ENCODE data around the gene UBE2Q1. TPM values are rescaled to one million over a fixed set of nuclear protein-coding genes. Genes with fewer than 3 reads are reported as not detected.

UBE2Q1 gene
- polyA plus RNA-seq, 1 donor from 2014 or later: 9.0 TPM

DNA sequence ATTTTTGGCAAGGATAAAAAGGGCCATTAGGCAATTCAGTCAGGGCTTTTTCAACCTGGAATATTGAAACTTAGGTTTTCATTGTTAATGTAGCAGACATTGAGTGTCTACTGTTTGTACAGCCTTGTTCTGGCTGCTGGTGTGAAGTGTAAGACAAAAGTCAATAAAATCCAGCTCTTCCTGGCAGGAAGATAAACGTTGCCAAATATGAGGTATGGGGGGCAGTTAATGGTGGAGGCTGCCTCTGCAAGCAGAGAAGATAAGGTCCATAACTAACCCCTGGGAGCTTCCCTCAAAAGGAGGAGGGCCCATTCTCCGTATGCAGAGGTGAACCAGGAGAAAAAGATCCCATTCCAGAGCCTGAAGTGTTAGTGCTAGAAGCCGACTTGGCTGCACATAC lies 36.8 kb downstream of the UBE2Q1 start:
- Mint-ChIP-seq H3K27me3 (peaks cover 6% of the 10 kb centered on the region), H3K9me3 (peaks cover 0 to 7% (median 0%) of the 10 kb centered on the region in 3 donors), H3K4me1 (no peaks in the 10 kb centered on the region), H3K27ac (no peak overlapping the region), H3K4me3 (no peak overlapping the region), H3K36me3 (peaks cover 4% of the 10 kb centered on the region)

DNA sequence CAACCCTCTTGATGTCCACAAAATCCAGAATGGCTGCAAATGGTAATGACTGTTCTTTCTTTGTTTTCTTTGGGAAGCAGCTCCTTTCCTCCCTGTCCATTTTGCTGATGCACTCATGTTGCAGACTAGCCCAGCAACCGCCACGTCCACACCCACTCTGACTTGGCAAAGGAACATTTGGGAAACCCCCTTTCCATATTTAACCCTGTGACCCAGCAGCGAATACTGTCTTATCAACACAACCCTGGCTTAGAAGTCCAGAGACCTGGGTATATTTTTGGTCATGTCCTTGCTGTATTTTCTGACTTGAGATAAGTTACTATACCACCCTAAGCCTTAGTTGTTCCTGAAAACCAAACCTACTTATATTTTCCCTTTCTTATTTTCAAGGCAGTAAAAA lies 38.1 kb downstream of the UBE2Q1 start:
- Mint-ChIP-seq H3K4me3 (no peak overlapping the region), H3K9me3 (peaks cover 0 to 7% (median 0%) of the 10 kb centered on the region in 3 donors), H3K4me1 (no peaks in the 10 kb centered on the region), H3K27me3 (peaks cover 6% of the 10 kb centered on the region), H3K36me3 (peaks cover 4% of the 10 kb centered on the region), H3K27ac (no peak overlapping the region)

DNA sequence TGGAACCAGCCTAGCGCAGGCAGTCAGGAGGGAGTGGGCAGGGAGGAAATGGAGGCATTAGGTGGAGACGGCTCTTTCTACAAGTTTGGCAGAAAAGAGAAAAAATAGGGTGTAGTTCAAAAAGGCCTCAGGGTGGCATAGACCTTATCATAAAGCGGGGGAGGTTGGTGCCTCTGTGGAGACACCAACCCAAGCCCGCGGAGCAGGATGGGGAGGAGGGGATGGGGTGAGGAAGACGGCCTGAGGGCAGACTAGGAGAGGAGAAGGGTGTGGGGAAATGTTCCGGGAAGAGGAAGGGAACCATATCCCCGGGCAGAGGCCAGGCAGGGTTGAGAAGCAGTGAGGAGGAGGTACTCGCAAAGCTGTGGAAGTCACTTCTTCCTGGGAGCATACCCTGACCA lies 38.9 kb downstream of the UBE2Q1 start:
- peaks cover 4% of the 10 kb centered on the region for H3K36me3 Mint-ChIP-seq
- H3K4me3 Mint-ChIP-seq: no peak overlapping the region
- H3K4me1 Mint-ChIP-seq: no peaks in the 10 kb centered on the region
- peaks cover 6% of the 10 kb centered on the region for H3K27me3 Mint-ChIP-seq
- H3K27ac Mint-ChIP-seq: no peak overlapping the region
- peaks cover 0 to 7% (median 0%) of the 10 kb centered on the region in 3 donors for H3K9me3 Mint-ChIP-seq

DNA sequence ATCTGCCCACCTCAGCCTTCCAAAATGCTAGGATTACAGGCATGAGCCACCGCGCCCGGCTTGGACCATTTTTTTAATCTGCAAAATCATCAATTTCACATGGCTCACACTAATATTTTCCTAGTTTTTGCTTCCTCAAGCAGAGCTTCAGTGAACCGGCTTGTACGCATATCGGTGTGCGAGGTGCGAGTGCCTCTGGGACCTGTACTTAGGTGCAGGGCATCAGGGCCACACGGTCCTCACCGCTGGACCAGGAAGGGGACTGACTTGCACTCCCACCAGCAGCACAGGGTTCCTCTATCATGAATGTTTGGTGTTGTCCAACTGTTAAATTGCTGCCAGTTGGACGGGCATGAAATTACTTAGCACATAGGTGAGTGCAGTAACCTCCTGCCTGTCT lies 40.8 kb downstream of the UBE2Q1 start:
- Mint-ChIP-seq H3K4me1 (no peaks in the 10 kb centered on the region), H3K27me3 (peaks cover 3% of the 10 kb centered on the region), H3K9me3 (peaks cover 0 to 3% (median 0%) of the 10 kb centered on the region in 3 donors), H3K4me3 (no peak overlapping the region), H3K27ac (no peak overlapping the region), H3K36me3 (no peaks in the 10 kb centered on the region)

DNA sequence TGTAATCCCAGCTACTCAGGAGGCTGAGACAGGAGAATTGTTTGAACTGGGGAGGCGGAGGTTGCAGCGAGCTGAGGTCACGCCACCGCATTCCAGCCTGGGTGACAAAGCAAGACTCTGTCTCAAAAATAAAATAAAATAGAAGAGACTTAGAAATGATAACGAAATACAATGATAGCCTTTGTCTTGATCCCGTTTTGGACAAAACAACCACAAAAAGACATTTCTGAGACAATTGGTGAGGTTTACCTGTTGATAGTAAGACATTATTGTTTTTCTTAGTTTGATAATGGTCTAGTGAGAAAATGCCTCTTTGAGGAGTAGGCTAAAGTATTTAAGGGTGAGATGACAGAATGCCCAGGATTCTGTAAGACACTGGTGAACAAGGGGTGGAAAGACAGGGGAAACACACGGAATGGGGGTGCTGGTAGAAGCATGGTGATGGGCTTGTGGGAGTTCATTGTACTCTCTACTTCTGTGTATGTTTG lies 44.4 kb downstream of the UBE2Q1 start:
- no peaks in the 10 kb centered on the region for H3K4me1 Mint-ChIP-seq
- H3K4me3 Mint-ChIP-seq: no peak overlapping the region
- H3K9me3 Mint-ChIP-seq: peaks cover 0 to 3% (median 0%) of the 10 kb centered on the region in 3 donors
- H3K36me3 Mint-ChIP-seq: no peaks in the 10 kb centered on the region
- H3K27me3 Mint-ChIP-seq: peaks cover 11% of the 10 kb centered on the region
- H3K27ac Mint-ChIP-seq: no peak overlapping the region

DNA sequence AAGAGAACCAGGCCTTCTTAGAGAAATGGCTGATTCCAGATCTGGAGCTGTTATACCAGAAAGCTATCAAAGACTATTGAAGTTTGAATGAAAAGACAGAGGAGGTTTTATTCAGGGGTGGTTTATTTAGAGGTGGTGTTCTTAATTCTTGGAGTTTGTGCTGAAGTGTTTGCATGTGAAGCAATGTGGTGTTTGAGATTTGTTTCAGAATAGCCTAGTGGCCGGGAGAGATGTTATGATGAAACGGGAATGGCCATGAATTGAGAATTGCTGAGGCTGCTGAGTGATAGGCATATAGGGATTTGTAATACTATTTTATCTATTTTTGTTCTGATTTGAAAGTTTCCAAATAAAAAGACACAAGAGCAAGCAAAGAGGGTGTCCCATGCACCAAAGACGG lies 45.7 kb downstream of the UBE2Q1 start:
- Mint-ChIP-seq H3K4me3 (no peak overlapping the region), H3K27me3 (peaks cover 19% of the 10 kb centered on the region), H3K36me3 (peaks cover 2% of the 10 kb centered on the region), H3K9me3 (peaks cover 0 to 3% (median 0%) of the 10 kb centered on the region in 3 donors), H3K27ac (no peak overlapping the region), H3K4me1 (no peaks in the 10 kb centered on the region)

DNA sequence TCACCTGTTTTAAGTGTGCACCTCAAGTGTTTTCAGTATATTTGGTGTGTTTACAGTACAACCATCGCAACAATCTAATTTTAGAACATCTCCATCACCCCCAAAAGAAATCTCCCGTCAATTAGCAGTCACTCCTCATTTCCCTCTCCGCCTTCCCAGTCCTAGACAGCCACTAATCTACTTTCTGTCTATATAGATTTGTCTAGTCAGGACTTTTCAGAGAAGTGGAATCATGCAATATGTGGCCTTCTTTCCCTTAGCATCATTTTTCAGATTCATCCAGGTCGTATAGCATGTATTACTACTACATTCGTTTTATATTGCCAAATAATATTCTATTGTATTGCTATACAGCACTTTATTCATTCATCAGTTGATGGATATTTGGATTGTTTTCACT lies 54.6 kb downstream of the UBE2Q1 start:
- peak overlapping the region in 3 of 4 donors; percentile 13 to 47 (median 23) for H3K4me3 Mint-ChIP-seq
- H3K27me3 Mint-ChIP-seq: peaks cover 39% of the 10 kb centered on the region
- H3K36me3 Mint-ChIP-seq: peaks cover 4% of the 10 kb centered on the region
- peaks cover 0 to 4% (median 3%) of the 10 kb centered on the region in 3 donors for H3K4me1 Mint-ChIP-seq
- H3K27ac Mint-ChIP-seq: no peak overlapping the region
- peaks cover 0 to 5% (median 0%) of the 10 kb centered on the region in 3 donors for H3K9me3 Mint-ChIP-seq

DNA sequence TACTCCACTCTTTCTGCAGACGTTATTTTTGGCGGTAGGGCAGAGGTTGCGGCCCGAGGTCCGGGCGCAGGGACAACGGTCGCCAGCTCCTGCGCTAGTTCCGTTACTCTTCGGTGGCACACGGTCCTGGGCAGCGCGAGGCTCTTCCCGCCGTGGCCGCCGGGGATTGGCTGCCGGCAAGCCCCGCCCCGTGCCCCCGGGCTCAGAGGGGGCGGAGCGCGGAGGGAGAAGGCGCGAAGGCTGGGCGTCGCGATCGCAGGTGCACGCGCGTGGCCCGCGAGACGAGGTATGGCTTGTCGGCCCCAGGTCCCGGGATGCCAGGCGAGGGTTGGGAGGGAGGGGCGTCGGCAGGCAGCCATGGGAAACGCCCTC lies 55.7 kb downstream of the UBE2Q1 start:
- H3K27ac Mint-ChIP-seq: no peak overlapping the region
- H3K4me1 Mint-ChIP-seq: peaks cover 0 to 5% (median 4%) of the 10 kb centered on the region in 3 donors

DNA sequence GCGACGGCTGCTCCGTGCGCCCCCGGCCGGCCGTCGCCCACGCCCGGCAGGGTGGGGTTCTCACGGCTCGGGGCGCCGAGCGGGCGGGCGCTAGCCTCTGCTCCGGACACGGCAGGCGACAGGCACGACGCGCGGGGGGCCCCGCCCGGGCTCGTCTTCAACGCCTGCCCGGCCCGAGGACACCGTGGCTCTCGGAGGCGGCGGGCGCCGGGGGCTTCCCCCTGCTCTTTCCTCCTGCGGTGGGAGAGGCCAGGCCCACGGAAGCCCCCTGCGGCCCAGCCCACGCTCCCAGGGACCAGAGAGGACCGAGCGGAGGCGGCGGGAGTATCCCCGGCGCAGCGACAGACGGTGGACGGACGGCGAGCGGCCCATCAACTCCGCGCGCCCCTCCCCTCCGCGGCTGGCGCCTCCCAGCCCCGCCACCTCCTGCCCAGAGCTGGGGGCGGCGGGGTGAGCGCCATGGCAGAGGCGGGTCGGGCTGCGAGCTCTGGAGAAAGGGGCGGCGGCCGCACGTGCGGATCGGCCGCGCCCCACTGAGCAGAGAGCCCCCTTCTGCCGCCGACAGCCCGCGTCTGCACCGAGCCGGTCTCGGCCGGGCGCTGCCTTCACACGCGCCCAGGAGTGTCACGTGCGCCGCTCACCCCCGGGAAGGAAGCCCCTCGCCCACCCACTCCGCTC lies 56.3 kb downstream of the UBE2Q1 start, which contains the start of the genes SHE and TDRD10:
TSS of gene SHE (minus strand) at position 347 of the 678 bp plus-strand sequence. CDS start 386 bp downstream, outside the sequence.
TSS of gene TDRD10 (plus strand) at position 154 of the 678 bp plus-strand sequence. CDS start 4,685 bp downstream, outside the sequence.
- peaks cover 1% of the 10 kb centered on the region for H3K36me3 Mint-ChIP-seq
- peaks cover 2 to 8% (median 7%) of the 10 kb centered on the region in 3 donors for H3K4me1 Mint-ChIP-seq
- H3K4me3 Mint-ChIP-seq: peak within 1 kb of the TSS; percentile 47 to 89 (median 74)
- no peak within 1 kb of the TSS for H3K27ac Mint-ChIP-seq
- H3K9me3 Mint-ChIP-seq: peaks cover 0 to 2% (median 0%) of the 10 kb centered on the region in 3 donors
- H3K27me3 Mint-ChIP-seq: peaks cover 29% of the 10 kb centered on the region

More for the DNA sequence above, 55.7 kb downstream of the UBE2Q1 start:
- Mint-ChIP-seq H3K27me3 (peaks cover 31% of the 10 kb centered on the region), H3K36me3 (peaks cover 1% of the 10 kb centered on the region), H3K9me3 (peaks cover 0 to 5% (median 0%) of the 10 kb centered on the region in 3 donors), H3K4me3 (peak overlapping the region in 1 of 4 donors; percentile 89)

DNA sequence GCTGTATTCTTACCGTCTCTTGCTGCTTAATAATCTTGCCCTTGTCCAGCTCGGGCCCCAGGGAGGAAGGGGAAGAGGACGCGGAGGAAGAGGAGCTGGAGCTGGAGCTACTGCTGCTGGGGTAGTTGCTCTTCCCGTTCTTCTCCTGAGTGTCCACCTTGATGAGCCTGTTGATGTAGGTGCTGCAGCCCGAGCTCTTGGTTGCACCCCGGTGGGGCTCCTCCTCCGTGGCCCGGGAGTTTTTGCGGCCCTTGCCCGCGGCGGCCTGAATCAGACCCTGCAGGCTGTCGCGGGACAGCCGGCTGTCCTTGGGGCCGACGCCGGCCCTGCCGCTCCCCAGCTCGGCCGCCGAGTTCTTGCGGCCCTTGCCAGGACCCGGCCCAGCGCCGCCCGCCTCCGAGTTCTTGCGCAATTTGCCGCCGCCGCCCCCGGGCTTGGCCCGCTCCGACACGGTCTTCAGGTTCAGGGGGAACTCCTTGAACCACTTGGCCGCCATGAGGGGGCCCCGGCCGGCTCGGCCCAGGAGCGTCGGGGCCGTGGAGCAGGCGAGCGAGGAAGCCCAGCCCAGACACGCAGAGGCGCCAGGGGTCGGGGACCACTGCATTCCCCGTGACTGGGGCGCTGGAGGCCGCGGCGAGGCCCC lies 56.9 kb downstream of the UBE2Q1 start:
- Mint-ChIP-seq H3K9me3 (peaks cover 0 to 2% (median 0%) of the 10 kb centered on the region in 3 donors), H3K4me3 (peak overlapping the region; percentile 47 to 87 (median 74)), H3K27ac (no peak overlapping the region), H3K4me1 (peaks cover 9 to 14% (median 14%) of the 10 kb centered on the region in 3 donors), H3K36me3 (peaks cover 2% of the 10 kb centered on the region), H3K27me3 (peaks cover 27% of the 10 kb centered on the region)

DNA sequence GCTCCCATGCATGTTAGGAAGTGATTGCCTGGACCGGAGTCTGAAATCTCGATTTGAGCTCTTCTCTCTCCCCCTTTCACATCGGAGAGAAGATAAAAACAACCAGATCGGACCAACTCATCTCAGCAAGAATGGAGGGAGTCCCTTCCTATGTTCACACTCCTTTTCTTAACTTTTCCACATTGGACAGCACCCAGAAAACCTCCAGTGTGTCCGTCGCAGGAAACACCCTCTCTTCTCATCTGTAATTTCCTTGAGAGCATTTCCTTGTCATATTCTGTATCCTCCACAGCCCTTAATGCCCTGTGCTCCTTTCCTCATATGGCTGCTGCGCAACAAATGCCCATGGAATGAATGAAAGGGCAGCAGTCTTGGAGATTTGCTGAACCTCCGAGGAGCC lies 57.9 kb downstream of the UBE2Q1 start:
- Mint-ChIP-seq H3K9me3 (peaks cover 0 to 2% (median 0%) of the 10 kb centered on the region in 3 donors), H3K36me3 (peaks cover 1% of the 10 kb centered on the region), H3K4me3 (peak overlapping the region in 2 of 4 donors; percentile 47 to 77), H3K27ac (no peak overlapping the region), H3K4me1 (peaks cover 15 to 22% (median 21%) of the 10 kb centered on the region in 3 donors), H3K27me3 (peaks cover 25% of the 10 kb centered on the region)

DNA sequence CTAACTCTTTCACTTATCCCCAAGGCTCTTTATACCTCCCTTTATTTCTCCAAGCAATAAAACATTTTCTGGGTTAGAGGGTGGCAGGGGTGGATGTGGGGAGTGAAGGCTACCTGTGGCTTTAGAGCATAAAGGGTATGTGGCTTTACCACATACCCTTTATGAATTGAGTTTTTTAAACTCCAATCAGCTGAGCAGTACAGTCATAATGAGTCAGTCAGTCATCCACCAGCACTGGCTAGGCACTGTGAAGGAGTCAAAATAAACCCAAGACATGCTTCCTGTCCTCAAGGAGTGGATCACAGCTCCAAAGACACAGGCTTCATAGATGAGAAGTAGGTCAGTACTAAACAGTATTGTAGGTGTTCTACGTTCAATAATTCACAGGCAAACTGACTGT lies 59.0 kb downstream of the UBE2Q1 start:
- H3K27me3 Mint-ChIP-seq: peaks cover 25% of the 10 kb centered on the region
- H3K4me3 Mint-ChIP-seq: peak overlapping the region in 1 of 4 donors; percentile 47
- peaks cover 1% of the 10 kb centered on the region for H3K36me3 Mint-ChIP-seq
- H3K9me3 Mint-ChIP-seq: peaks cover 0 to 2% (median 0%) of the 10 kb centered on the region in 3 donors
- H3K4me1 Mint-ChIP-seq: peaks cover 16 to 23% (median 23%) of the 10 kb centered on the region in 3 donors
- no peak overlapping the region for H3K27ac Mint-ChIP-seq

Data from IgD-negative memory B cell (primary cell).